ENCODE data around the gene UBE2V1.
"Not testable (repeated sequence)": the region's sequence is repeated elsewhere in the genome, so short reads cannot be mapped to it uniquely, and the experiment has no call there.

The UBE2V1 gene

GRCh38 chr20:50096237-50096636 lies 16.7 kb downstream of the UBE2V1 start:
- Histone ChIP-seq H3K36me3 (ENCODE audit: control insufficient read depth, insufficient read depth, low read length) (no peaks in the 10 kb centered on the region), H3K4me1 (ENCODE audit: control insufficient read depth, insufficient read depth, low read length) (peaks cover 21% of the 10 kb centered on the region), H3K9me3 (ENCODE audit: control insufficient read depth, low read length) (no peaks in the 10 kb centered on the region), H3K9ac (ENCODE audit: low read length) (no peak overlapping the region), H3K27me3 (ENCODE audit: control insufficient read depth, insufficient read depth, low read length) (no peaks in the 10 kb centered on the region), H3K4me3 (ENCODE audit: low read length) (no peak overlapping the region)

GRCh38 chr20:50095476-50096078 lies 17.4 kb downstream of the UBE2V1 start:
- H3K9ac ChIP-seq (ENCODE audit: low read length): no peak overlapping the region
- H3K9me3 ChIP-seq (ENCODE audit: control insufficient read depth, low read length): no peaks in the 10 kb centered on the region
- H3K27me3 ChIP-seq (ENCODE audit: control insufficient read depth, insufficient read depth, low read length): no peaks in the 10 kb centered on the region
- H3K36me3 ChIP-seq (ENCODE audit: control insufficient read depth, insufficient read depth, low read length): no peaks in the 10 kb centered on the region
- no peak overlapping the region for H3K4me3 ChIP-seq (ENCODE audit: low read length)
- peaks cover 15% of the 10 kb centered on the region for H3K4me1 ChIP-seq (ENCODE audit: control insufficient read depth, insufficient read depth, low read length)

GRCh38 chr20:50094522-50094921 lies 18.4 kb downstream of the UBE2V1 start:
- Histone ChIP-seq H3K4me3 (ENCODE audit: low read length) (no peak overlapping the region), H3K4me1 (ENCODE audit: control insufficient read depth, insufficient read depth, low read length) (peaks cover 9% of the 10 kb centered on the region), H3K9me3 (ENCODE audit: control insufficient read depth, low read length) (no peaks in the 10 kb centered on the region), H3K36me3 (ENCODE audit: control insufficient read depth, insufficient read depth, low read length) (no peaks in the 10 kb centered on the region), H3K27me3 (ENCODE audit: control insufficient read depth, insufficient read depth, low read length) (no peaks in the 10 kb centered on the region), H3K9ac (ENCODE audit: low read length) (no peak overlapping the region)

GRCh38 chr20:50093240-50093639 lies 19.7 kb downstream of the UBE2V1 start:
- Histone ChIP-seq H3K4me1 (ENCODE audit: control insufficient read depth, insufficient read depth, low read length) (no peaks in the 10 kb centered on the region), H3K9me3 (ENCODE audit: control insufficient read depth, low read length) (no peaks in the 10 kb centered on the region), H3K9ac (ENCODE audit: low read length) (no peak overlapping the region), H3K27me3 (ENCODE audit: control insufficient read depth, insufficient read depth, low read length) (no peaks in the 10 kb centered on the region), H3K36me3 (ENCODE audit: control insufficient read depth, insufficient read depth, low read length) (no peaks in the 10 kb centered on the region), H3K4me3 (ENCODE audit: low read length) (no peak overlapping the region)

- Histone ChIP-seq H3K36me3 (ENCODE audit: control insufficient read depth, insufficient read depth, low read length) (no peaks in the 10 kb centered on the region), H3K27me3 (ENCODE audit: control insufficient read depth, insufficient read depth, low read length) (no peaks in the 10 kb centered on the region), H3K4me1 (ENCODE audit: control insufficient read depth, insufficient read depth, low read length) (no peaks in the 10 kb centered on the region), H3K9ac (ENCODE audit: low read length) (no peak overlapping the region), H3K4me3 (ENCODE audit: low read length) (no peak overlapping the region), H3K9me3 (ENCODE audit: control insufficient read depth, low read length) (no peaks in the 10 kb centered on the region)
Observed at GRCh38 chr20:50092436-50092835, 20.5 kb downstream of the UBE2V1 start.

GRCh38 chr20:50089787-50090177 lies 23.2 kb downstream of the UBE2V1 start:
- H3K36me3 ChIP-seq (ENCODE audit: control insufficient read depth, insufficient read depth, low read length): no peaks in the 10 kb centered on the region
- H3K4me1 ChIP-seq (ENCODE audit: control insufficient read depth, insufficient read depth, low read length): peaks cover 11% of the 10 kb centered on the region
- no peak overlapping the region for H3K4me3 ChIP-seq (ENCODE audit: low read length)
- no peak overlapping the region for H3K9ac ChIP-seq (ENCODE audit: low read length)
- H3K9me3 ChIP-seq (ENCODE audit: control insufficient read depth, low read length): no peaks in the 10 kb centered on the region
- H3K27me3 ChIP-seq (ENCODE audit: control insufficient read depth, insufficient read depth, low read length): no peaks in the 10 kb centered on the region

GRCh38 chr20:50089140-50089786 lies 23.7 kb downstream of the UBE2V1 start:
- H3K4me1 ChIP-seq (ENCODE audit: control insufficient read depth, insufficient read depth, low read length): peaks cover 11% of the 10 kb centered on the region

GRCh38 chr20:50088022-50088421 lies 24.9 kb downstream of the UBE2V1 start:
- H3K36me3 ChIP-seq (ENCODE audit: control insufficient read depth, insufficient read depth, low read length): no peaks in the 10 kb centered on the region

More at GRCh38 chr20:50089140-50089786, 23.7 kb downstream of the UBE2V1 start:
- Histone ChIP-seq H3K27me3 (ENCODE audit: control insufficient read depth, insufficient read depth, low read length) (no peaks in the 10 kb centered on the region), H3K4me3 (ENCODE audit: low read length) (no peak overlapping the region), H3K9me3 (ENCODE audit: control insufficient read depth, low read length) (no peaks in the 10 kb centered on the region), H3K36me3 (ENCODE audit: control insufficient read depth, insufficient read depth, low read length) (no peaks in the 10 kb centered on the region), H3K9ac (ENCODE audit: low read length) (no peak overlapping the region)

GRCh38 chr20:50085481-50086365 lies 27.2 kb downstream of the UBE2V1 start:
- no peaks in the 10 kb centered on the region for H3K36me3 ChIP-seq (ENCODE audit: control insufficient read depth, insufficient read depth, low read length)
- H3K9ac ChIP-seq (ENCODE audit: low read length): peak overlapping the region; percentile 54
- no peaks in the 10 kb centered on the region for H3K27me3 ChIP-seq (ENCODE audit: control insufficient read depth, insufficient read depth, low read length)
- H3K9me3 ChIP-seq (ENCODE audit: control insufficient read depth, low read length): no peaks in the 10 kb centered on the region
- H3K4me1 ChIP-seq (ENCODE audit: control insufficient read depth, insufficient read depth, low read length): peaks cover 11% of the 10 kb centered on the region
- H3K4me3 ChIP-seq (ENCODE audit: low read length): peak overlapping the region; percentile 6

More at GRCh38 chr20:50088022-50088421, 24.9 kb downstream of the UBE2V1 start:
- no peaks in the 10 kb centered on the region for H3K9me3 ChIP-seq (ENCODE audit: control insufficient read depth, low read length)
- H3K4me3 ChIP-seq (ENCODE audit: low read length): no peak overlapping the region
- H3K27me3 ChIP-seq (ENCODE audit: control insufficient read depth, insufficient read depth, low read length): no peaks in the 10 kb centered on the region
- peaks cover 11% of the 10 kb centered on the region for H3K4me1 ChIP-seq (ENCODE audit: control insufficient read depth, insufficient read depth, low read length)
- H3K9ac ChIP-seq (ENCODE audit: low read length): no peak overlapping the region

- Histone ChIP-seq H3K9me3 (ENCODE audit: control insufficient read depth, low read length) (no peaks in the 10 kb centered on the region), H3K4me1 (ENCODE audit: control insufficient read depth, insufficient read depth, low read length) (peaks cover 11% of the 10 kb centered on the region), H3K4me3 (ENCODE audit: low read length) (no peak overlapping the region), H3K36me3 (ENCODE audit: control insufficient read depth, insufficient read depth, low read length) (no peaks in the 10 kb centered on the region), H3K27me3 (ENCODE audit: control insufficient read depth, insufficient read depth, low read length) (no peaks in the 10 kb centered on the region), H3K9ac (ENCODE audit: low read length) (no peak overlapping the region)
Observed at GRCh38 chr20:50085146-50085480, 27.8 kb downstream of the UBE2V1 start.

- H3K4me1 ChIP-seq (ENCODE audit: control insufficient read depth, insufficient read depth, low read length): peaks cover 11% of the 10 kb centered on the region
- H3K9me3 ChIP-seq (ENCODE audit: control insufficient read depth, low read length): no peaks in the 10 kb centered on the region
- no peak overlapping the region for H3K4me3 ChIP-seq (ENCODE audit: low read length)
- H3K36me3 ChIP-seq (ENCODE audit: control insufficient read depth, insufficient read depth, low read length): no peaks in the 10 kb centered on the region
- H3K27me3 ChIP-seq (ENCODE audit: control insufficient read depth, insufficient read depth, low read length): no peaks in the 10 kb centered on the region
- no peak overlapping the region for H3K9ac ChIP-seq (ENCODE audit: low read length)
Observed at GRCh38 chr20:50083034-50083433, 29.9 kb downstream of the UBE2V1 start.

GRCh38 chr20:50082056-50082455 lies 30.9 kb downstream of the UBE2V1 start:
- not testable (repeated sequence) for H3K9ac ChIP-seq (ENCODE audit: low read length); H3K4me3 ChIP-seq (ENCODE audit: low read length); H3K36me3 ChIP-seq (ENCODE audit: control insufficient read depth, insufficient read depth, low read length); H3K27me3 ChIP-seq (ENCODE audit: control insufficient read depth, insufficient read depth, low read length); H3K9me3 ChIP-seq (ENCODE audit: control insufficient read depth, low read length)
- peaks cover 11% of the 10 kb centered on the region for H3K4me1 ChIP-seq (ENCODE audit: control insufficient read depth, insufficient read depth, low read length)
